ENCODE measurements around the gene DTHD1.

The DTHD1 gene

GRCh38 chr4:36242629-36243354 lies 38.6 kb upstream of the DTHD1 start:
- H3K4me3 ChIP-seq (ENCODE audit: low read depth, low read length), result no peak overlapping the region
- no peak for TF ChIP-seq CTCF (IDR thresholded peaks at IDR 0.05; ENCODE audit: low read depth, low read length)

GRCh38 chr4:36243355-36244256 lies 37.8 kb upstream of the DTHD1 start:
- TF ChIP-seq CTCF (IDR thresholded peaks at IDR 0.05; ENCODE audit: low read depth, low read length), result no peak
- no peak overlapping the region for H3K4me3 ChIP-seq (ENCODE audit: low read depth, low read length)

- no peak within 1 kb of the TSS for H3K4me3 ChIP-seq (ENCODE audit: low read depth, low read length)
- no peak for TF ChIP-seq CTCF (IDR thresholded peaks at IDR 0.05; ENCODE audit: low read depth, low read length)
Observed at GRCh38 chr4:36244257-36245082, 36.9 kb upstream of the DTHD1 start, which contains the start of gene ARAP2. ARAP2 (minus strand) TSS chr4:36244514; CDS start chr4:36229486, 15,028 bp downstream.

GRCh38 chr4:36249610-36250009 lies 31.8 kb upstream of the DTHD1 start:
- no peak overlapping the region for H3K4me3 ChIP-seq (ENCODE audit: low read depth, low read length)
- no peak for TF ChIP-seq CTCF (IDR thresholded peaks at IDR 0.05; ENCODE audit: low read depth, low read length)

GRCh38 chr4:36251983-36252382 lies 29.4 kb upstream of the DTHD1 start:
- H3K4me3 ChIP-seq (ENCODE audit: low read depth, low read length), result no peak overlapping the region
- TF ChIP-seq CTCF (IDR thresholded peaks at IDR 0.05; ENCODE audit: low read depth, low read length), result no peak

GRCh38 chr4:36254371-36254770 lies 27.0 kb upstream of the DTHD1 start:
- H3K4me3 ChIP-seq (ENCODE audit: low read depth, low read length), result no peak overlapping the region
- no peak for TF ChIP-seq CTCF (IDR thresholded peaks at IDR 0.05; ENCODE audit: low read depth, low read length)
